GM12801 (cell line): ENCODE results near the gene KDM4D.

Experiments
- TF ChIP-seq, protein P1 (sequence below): IDR thresholded peaks from one replicate; pipeline ENCODE4 v1.5.1; 2011; ENCODE audit warnings: control low read depth; ENCODE audit not compliant: insufficient read length; ENCODE audit errors: extremely low read depth

Gene KDM4D

DNA sequence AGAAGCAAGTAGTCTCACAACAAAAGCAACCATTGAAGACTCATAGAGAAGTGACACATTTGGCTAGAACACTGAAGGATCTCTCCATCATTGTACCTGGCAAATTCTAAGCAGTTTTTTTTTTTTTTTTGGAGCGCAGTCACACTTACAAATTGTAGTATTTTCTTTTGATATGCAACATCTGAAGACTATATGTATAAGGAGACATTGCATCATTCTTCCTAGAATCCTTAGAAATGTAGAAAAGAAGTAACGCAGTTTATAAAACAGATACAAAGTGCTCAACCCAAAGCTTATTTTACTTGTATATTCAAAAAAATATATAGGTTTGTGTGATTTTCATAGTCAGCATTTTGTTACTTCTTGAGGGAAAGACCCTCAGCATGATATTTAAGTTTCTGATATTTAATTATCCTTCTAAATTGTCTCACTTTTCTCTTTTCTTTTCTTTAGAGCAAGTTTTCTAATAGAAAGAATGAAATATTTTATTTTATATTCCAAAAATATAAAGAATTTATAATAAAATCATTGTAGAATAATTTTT lies 20.0 kb downstream of the KDM4D start:
- TF ChIP-seq, protein P1, sequence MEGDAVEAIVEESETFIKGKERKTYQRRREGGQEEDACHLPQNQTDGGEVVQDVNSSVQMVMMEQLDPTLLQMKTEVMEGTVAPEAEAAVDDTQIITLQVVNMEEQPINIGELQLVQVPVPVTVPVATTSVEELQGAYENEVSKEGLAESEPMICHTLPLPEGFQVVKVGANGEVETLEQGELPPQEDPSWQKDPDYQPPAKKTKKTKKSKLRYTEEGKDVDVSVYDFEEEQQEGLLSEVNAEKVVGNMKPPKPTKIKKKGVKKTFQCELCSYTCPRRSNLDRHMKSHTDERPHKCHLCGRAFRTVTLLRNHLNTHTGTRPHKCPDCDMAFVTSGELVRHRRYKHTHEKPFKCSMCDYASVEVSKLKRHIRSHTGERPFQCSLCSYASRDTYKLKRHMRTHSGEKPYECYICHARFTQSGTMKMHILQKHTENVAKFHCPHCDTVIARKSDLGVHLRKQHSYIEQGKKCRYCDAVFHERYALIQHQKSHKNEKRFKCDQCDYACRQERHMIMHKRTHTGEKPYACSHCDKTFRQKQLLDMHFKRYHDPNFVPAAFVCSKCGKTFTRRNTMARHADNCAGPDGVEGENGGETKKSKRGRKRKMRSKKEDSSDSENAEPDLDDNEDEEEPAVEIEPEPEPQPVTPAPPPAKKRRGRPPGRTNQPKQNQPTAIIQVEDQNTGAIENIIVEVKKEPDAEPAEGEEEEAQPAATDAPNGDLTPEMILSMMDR: no peak

DNA sequence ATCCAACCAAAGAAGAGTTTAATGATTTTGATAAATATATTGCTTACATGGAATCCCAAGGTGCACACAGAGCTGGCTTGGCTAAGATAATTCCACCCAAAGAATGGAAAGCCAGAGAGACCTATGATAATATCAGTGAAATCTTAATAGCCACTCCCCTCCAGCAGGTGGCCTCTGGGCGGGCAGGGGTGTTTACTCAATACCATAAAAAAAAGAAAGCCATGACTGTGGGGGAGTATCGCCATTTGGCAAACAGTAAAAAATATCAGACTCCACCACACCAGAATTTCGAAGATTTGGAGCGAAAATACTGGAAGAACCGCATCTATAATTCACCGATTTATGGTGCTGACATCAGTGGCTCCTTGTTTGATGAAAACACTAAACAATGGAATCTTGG lies 23.9 kb downstream of the KDM4D start:
- TF ChIP-seq, protein P1: no peak

DNA sequence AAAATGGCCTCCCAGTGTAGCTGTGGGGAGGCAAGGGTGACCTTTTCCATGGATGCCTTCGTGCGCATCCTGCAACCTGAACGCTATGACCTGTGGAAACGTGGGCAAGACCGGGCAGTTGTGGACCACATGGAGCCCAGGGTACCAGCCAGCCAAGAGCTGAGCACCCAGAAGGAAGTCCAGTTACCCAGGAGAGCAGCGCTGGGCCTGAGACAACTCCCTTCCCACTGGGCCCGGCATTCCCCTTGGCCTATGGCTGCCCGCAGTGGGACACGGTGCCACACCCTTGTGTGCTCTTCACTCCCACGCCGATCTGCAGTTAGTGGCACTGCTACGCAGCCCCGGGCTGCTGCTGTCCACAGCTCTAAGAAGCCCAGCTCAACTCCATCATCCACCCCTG lies 24.8 kb downstream of the KDM4D start:
- TF ChIP-seq, protein P1: no peak

GRCh38 chr11:95003716-95004115 lies 30.2 kb downstream of the KDM4D start:
- TF ChIP-seq, protein P1: no peak

DNA sequence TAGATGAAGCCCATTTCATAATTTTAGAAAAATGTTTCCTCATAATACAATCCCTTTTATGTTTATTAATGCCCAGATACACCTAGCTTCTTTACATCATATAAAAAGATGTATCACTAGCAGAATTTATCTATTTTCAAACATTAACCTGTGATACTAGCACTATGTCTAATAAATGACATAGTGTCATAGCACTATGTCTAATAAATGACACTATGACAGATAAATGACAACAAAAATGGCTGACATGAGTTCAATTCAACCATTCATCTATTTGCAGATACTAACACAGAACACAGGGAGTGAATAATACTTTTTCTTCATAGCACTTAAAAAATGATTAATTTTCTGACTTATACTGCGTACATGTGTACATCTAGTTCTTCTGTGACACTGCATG lies 32.1 kb downstream of the KDM4D start:
- TF ChIP-seq, protein P1: no peak

DNA sequence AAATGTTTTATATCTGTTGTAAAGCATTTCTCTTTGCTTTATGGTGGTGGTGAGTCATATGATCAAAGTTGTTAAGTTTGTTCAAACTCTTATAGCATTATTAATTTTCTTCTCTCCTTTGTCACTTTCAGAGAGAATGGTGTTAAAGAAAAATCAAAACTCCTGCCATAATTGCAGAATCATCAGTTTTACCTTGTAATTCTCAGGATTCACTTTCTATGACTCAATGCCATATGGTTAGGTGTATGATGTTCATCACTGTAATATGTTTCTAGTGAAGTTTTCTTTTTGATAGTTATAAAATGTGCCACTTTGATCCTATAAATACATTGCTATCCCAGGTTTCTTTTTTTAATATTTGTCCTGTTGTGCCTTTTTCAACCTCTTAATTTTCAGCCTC lies 37.9 kb downstream of the KDM4D start:
- TF ChIP-seq, protein P1: no peak

- TF ChIP-seq, protein P1: no peak
Measured at GRCh38 chr11:95014184-95014821, 40.8 kb downstream of the KDM4D start.
